ENCODE results near the gene ZNF346. TPM values are rescaled to one million over a fixed set of nuclear protein-coding genes. Genes with fewer than 3 reads are reported as not detected.

ZNF346 gene
- total RNA-seq, 1 donor from 2014 or later = 8.5 TPM

DNA sequence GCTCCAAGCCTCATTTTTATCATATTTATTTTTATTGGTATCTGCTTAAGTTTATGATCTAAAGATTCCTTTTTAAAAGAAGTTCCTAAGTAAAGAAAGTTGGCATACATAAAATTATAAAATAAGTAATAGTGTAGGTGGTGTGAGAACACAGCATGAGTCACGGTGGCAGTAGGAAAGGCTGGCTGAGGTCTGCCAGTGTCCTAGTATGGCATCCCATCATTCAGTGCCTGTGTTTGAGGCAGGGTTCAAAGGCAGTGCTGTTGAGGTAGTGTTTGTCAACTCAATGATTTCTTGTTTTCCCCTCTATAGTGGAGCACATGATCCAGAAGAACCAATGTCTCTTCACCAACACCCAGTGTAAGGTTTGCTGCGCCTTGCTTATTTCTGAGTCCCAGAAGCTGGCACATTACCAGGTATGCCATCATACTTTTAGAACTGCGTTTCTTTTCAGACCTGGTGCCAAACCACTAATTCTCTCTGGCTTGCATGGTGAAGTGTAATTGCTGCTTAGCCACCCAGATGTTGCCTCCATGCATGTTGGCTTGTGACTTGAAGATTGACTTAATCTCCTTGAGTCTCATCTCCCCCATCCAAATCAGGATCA is 18.4 kb downstream of the ZNF346 start:
- intact Hi-C loops (cut with micrococcal nuclease) = loop anchor here (10.0 kb wide), 1 partner anchor 896 kb away; no protein-coding TSS in a partner anchor
- Histone ChIP-seq H3K27me3 (ENCODE audit: low read depth) (no peaks in the 10 kb centered on the region), H3K4me3 (no peak overlapping the region), H3K4me1 (peaks cover 11% of the 10 kb centered on the region), H3K27ac (replicated peaks) (no peak overlapping the region), H3K36me3 (peaks cover 36% of the 10 kb centered on the region), H3K9me3 (replicated peaks) (no peaks in the 10 kb centered on the region)
- no peak for DNase-seq
- TF ChIP-seq, protein P1, sequence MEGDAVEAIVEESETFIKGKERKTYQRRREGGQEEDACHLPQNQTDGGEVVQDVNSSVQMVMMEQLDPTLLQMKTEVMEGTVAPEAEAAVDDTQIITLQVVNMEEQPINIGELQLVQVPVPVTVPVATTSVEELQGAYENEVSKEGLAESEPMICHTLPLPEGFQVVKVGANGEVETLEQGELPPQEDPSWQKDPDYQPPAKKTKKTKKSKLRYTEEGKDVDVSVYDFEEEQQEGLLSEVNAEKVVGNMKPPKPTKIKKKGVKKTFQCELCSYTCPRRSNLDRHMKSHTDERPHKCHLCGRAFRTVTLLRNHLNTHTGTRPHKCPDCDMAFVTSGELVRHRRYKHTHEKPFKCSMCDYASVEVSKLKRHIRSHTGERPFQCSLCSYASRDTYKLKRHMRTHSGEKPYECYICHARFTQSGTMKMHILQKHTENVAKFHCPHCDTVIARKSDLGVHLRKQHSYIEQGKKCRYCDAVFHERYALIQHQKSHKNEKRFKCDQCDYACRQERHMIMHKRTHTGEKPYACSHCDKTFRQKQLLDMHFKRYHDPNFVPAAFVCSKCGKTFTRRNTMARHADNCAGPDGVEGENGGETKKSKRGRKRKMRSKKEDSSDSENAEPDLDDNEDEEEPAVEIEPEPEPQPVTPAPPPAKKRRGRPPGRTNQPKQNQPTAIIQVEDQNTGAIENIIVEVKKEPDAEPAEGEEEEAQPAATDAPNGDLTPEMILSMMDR (IDR thresholded peaks at IDR 0.05; ENCODE audit: borderline replicate concordance) = no peak

DNA sequence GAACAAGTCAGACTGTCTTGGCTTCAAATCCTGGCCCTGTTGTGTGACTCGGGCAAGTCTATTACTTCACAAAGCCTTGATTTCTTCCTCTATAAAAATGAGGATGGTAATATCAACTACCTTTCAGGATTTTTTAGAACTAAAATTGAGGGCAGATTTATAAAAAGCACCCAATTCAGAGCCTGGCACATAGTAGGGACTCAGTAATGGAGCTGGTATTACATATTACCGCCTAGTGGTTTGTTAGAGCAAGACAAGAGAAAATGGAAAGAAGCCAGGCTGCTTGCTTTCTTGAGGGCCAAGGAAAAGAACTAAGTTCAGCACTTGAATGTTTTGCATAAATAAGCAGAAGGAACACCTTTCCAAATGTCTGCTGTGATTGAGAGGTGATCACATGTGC is 19.4 kb downstream of the ZNF346 start:
- intact Hi-C loops (cut with micrococcal nuclease) = loop anchor here (10.0 kb wide), 1 partner anchor 897 kb away; no protein-coding TSS in a partner anchor
- Histone ChIP-seq H3K4me3 (no peak overlapping the region), H3K27me3 (ENCODE audit: low read depth) (no peaks in the 10 kb centered on the region), H3K27ac (replicated peaks) (no peak overlapping the region), H3K9me3 (replicated peaks) (no peaks in the 10 kb centered on the region), H3K36me3 (peaks cover 44% of the 10 kb centered on the region), H3K4me1 (peaks cover 6% of the 10 kb centered on the region)
- TF ChIP-seq, protein P1 (IDR thresholded peaks at IDR 0.05; ENCODE audit: borderline replicate concordance) = no peak
- DNase-seq = no peak

DNA sequence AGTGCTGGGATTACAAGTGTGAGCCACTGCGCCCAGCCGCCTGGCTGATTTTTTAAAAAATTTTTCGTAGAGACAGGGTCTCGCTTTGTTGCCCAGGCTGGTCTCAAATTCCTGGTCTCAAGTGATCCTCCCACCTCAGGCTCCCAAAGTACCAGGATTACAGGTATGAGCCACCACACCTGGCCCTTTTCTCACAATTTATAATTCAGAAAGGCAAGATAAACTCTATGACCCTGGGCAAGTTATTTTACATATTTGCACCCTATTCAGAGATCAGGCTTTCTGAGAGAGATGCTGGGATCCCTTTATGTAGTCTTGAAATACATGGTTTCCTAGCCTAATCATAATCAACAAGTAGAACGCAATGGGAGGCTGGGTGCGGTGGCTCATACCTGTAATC is 20.6 kb downstream of the ZNF346 start:
- no peak overlapping the region for H3K4me3 ChIP-seq
- TF ChIP-seq, protein P1 (IDR thresholded peaks at IDR 0.05; ENCODE audit: borderline replicate concordance) = no peak
- no peaks in the 10 kb centered on the region for H3K9me3 ChIP-seq (replicated peaks)
- H3K27me3 ChIP-seq (ENCODE audit: low read depth) = no peaks in the 10 kb centered on the region
- H3K36me3 ChIP-seq = peaks cover 56% of the 10 kb centered on the region
- DNase-seq = no peak
- H3K27ac ChIP-seq (replicated peaks) = no peak overlapping the region
- intact Hi-C loops (cut with micrococcal nuclease) = loop anchor here (10.0 kb wide), 1 partner anchor 898 kb away; no protein-coding TSS in a partner anchor
- H3K4me1 ChIP-seq = peaks cover 6% of the 10 kb centered on the region

DNA sequence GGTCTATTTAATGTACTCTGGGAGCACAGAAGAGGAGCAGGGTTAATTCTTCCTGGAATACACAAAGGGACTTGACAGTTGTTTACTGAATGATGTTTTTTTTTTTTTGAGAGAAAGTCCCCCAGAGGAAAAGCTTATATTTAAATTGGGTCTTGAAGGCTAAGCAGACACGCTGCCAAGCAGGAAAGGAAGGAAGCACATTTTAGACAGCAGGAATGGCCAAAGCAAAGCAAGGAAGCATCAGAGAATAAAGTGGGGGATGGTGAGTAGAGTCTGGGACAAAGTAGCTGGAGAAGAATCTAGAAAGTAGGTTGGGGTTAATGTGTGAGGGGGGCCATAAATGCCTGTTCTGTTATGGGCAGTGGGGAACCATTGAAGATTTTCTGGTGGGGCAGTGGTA is 21.5 kb downstream of the ZNF346 start:
- intact Hi-C loops (cut with micrococcal nuclease) = loop anchor here (10.0 kb wide), 1 partner anchor 899 kb away; no protein-coding TSS in a partner anchor
- peaks cover 65% of the 10 kb centered on the region for H3K36me3 ChIP-seq
- no peak overlapping the region for H3K27ac ChIP-seq (replicated peaks)
- H3K4me3 ChIP-seq = no peak overlapping the region
- TF ChIP-seq, protein P1 (IDR thresholded peaks at IDR 0.05; ENCODE audit: borderline replicate concordance) = no peak
- no peaks in the 10 kb centered on the region for H3K27me3 ChIP-seq (ENCODE audit: low read depth)
- no peak for DNase-seq
- peaks cover 6% of the 10 kb centered on the region for H3K4me1 ChIP-seq
- no peaks in the 10 kb centered on the region for H3K9me3 ChIP-seq (replicated peaks)

DNA sequence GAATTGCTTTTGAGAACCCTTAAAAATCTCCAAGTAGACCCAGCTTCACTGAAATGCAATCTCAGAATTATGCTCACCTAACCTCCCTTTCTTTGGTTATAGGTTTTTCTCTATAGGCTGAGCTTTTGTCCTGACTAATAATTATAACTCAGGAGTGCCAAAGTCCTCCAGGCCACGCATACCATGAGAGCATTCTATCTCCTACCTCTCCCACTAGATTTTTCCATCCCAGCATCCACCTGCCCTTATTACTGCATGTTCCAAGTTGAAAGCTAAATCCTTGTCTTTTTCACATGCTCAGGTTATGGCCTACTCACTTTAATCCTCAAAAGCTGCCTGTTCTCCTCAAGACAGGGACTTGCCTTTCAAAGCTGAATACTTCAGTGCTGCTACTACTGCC is 22.1 kb downstream of the ZNF346 start:
- intact Hi-C loops (cut with micrococcal nuclease) = loop anchor here (10.0 kb wide), 1 partner anchor 900 kb away; no protein-coding TSS in a partner anchor
- peaks cover 71% of the 10 kb centered on the region for H3K36me3 ChIP-seq

More for the DNA sequence above, 22.1 kb downstream of the ZNF346 start:
- Histone ChIP-seq H3K4me1 (peaks cover 6% of the 10 kb centered on the region), H3K9me3 (replicated peaks) (no peaks in the 10 kb centered on the region), H3K27ac (replicated peaks) (no peak overlapping the region), H3K27me3 (ENCODE audit: low read depth) (no peaks in the 10 kb centered on the region), H3K4me3 (no peak overlapping the region)
- TF ChIP-seq, protein P1 (IDR thresholded peaks at IDR 0.05; ENCODE audit: borderline replicate concordance) = no peak
- no peak for DNase-seq

Data from left ventricle myocardium inferior (tissue), 1 donor.